Measurements from ENCODE around the gene CAMTA1.

CAMTA1 gene

GRCh38 chr1:6891781-6892579 is 106.7 kb downstream of the CAMTA1 start:
- DNase-seq (ENCODE audit: low read depth), result no peak
- TF ChIP-seq CTCF (conservative IDR thresholded peaks at IDR 0.05; ENCODE audit: low read depth, low read length), result no peak
- no peak overlapping the region for H3K4me3 ChIP-seq (ENCODE audit: low read length)

- no peak for TF ChIP-seq CTCF (conservative IDR thresholded peaks at IDR 0.05; ENCODE audit: low read depth, low read length)
- no peak for DNase-seq (ENCODE audit: low read depth)
- H3K4me3 ChIP-seq (ENCODE audit: low read length), result no peak overlapping the region
Measured at GRCh38 chr1:6893388-6893787, 108.1 kb downstream of the CAMTA1 start.

- TF ChIP-seq CTCF (conservative IDR thresholded peaks at IDR 0.05; ENCODE audit: low read depth, low read length), result no peak
- DNase-seq (ENCODE audit: low read depth), result no peak
- H3K4me3 ChIP-seq (ENCODE audit: low read length), result no peak overlapping the region
Measured at GRCh38 chr1:6897138-6897537, 111.9 kb downstream of the CAMTA1 start.

- TF ChIP-seq CTCF (conservative IDR thresholded peaks at IDR 0.05; ENCODE audit: low read depth, low read length), result no peak
- DNase-seq (ENCODE audit: low read depth), result no peak
- no peak overlapping the region for H3K4me3 ChIP-seq (ENCODE audit: low read length)
Measured at GRCh38 chr1:6898974-6899539, 113.8 kb downstream of the CAMTA1 start.

- no peak for DNase-seq (ENCODE audit: low read depth)
- no peak for TF ChIP-seq CTCF (conservative IDR thresholded peaks at IDR 0.05; ENCODE audit: low read depth, low read length)
- no peak overlapping the region for H3K4me3 ChIP-seq (ENCODE audit: low read length)
Measured at GRCh38 chr1:6899621-6900020, 114.4 kb downstream of the CAMTA1 start.

- H3K4me3 ChIP-seq (ENCODE audit: low read length), result no peak overlapping the region
- DNase-seq (ENCODE audit: low read depth), result no peak
- no peak for TF ChIP-seq CTCF (conservative IDR thresholded peaks at IDR 0.05; ENCODE audit: low read depth, low read length)
Measured at GRCh38 chr1:6902153-6902552, 116.9 kb downstream of the CAMTA1 start.

Measured in retinal pigment epithelial cell (primary cell).